HT1080 (cell line): ENCODE results near the gene ADAM10. TPM values are rescaled to one million over a fixed set of nuclear protein-coding genes. Genes with fewer than 3 reads are reported as not detected.

Experiments
- DNase-seq: peaks from one replicate; pipeline ENCODE4 v3.0.0-alpha.2; 2015; ENCODE audit warnings: low read depth
- total RNA-seq: library from RNA; depleted of rRNA; stranded (reverse); fragments of >200 nt; shearing (Covaris generic); gene quantifications from 2 replicates; pipeline ENCODE4 v1.2.3, GENCODE V29; 2014

ADAM10 gene
- total RNA-seq, 1 experiment from 2014 or later: 135 TPM

DNA sequence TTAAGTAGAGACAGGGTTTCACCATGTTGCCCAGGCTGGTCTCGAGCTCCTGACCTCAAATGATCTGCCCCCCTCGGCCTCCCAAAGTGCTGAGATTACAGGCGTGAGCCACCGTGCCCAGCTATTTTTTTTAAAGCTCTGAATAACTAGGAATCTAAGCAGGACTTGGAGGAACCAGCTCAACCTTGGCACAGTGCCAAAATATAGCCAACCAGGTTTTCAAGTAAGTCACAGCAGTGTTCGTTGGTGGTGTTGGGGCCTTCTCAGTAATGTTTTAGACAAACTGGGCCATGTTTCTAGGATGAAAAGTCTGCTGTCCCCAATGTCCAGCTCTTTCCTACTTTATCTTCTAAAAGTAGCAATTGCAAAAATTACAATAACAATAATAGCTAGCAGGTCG lies 6.4 kb upstream of the ADAM10 start:
- no peak for DNase-seq

DNA sequence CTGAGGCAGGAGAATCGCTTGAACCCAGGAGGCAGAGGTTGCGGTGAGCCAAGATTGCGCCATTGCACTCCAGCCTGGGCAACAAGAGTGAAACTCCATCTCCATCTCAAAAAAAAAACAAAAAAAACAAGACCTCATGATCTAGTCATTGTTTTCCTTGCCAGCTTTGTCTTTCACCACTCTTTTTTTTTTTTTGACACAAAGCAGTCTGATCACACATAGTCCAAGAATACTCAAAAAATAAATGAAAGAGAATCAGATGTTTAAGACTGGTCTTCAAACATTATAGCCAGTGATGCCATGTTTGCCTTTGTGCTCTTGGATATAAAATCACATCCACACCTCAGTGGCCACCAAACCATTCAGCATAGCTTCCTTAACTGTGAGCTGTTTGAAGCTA lies 5.8 kb upstream of the ADAM10 start:
- DNase-seq: no peak

DNA sequence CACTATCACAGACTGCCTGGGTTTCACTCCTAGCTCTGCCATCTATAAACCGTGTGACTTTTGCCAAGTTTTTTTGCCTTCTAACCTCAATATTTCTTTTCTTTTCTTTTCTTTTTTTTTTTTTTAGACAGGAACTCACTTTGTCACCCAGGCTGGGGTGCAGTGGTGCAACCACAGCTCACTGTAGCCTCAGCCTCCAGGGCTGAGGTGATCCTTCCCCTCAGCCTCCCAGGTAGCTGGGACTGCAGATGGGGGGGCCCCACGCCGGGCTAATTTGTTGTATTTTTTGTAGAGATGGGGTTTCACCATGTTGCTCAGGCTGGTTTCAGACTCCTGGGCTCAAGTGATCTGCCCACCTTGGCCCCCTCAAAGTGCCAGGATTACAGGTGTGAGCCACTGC lies 3.2 kb upstream of the ADAM10 start:
- no peak for DNase-seq

GRCh38 chr15:58748852-58749531 lies 515 bp downstream of the ADAM10 start:
- peak; percentile 33 for DNase-seq

GRCh38 chr15:58748040-58748851 lies 1.3 kb downstream of the ADAM10 start:
- no peak for DNase-seq

- no peak for DNase-seq
Observed at GRCh38 chr15:58746174-58746573, 3.3 kb downstream of the ADAM10 start.

GRCh38 chr15:58742819-58743502 lies 6.5 kb downstream of the ADAM10 start:
- no peak for DNase-seq

DNA sequence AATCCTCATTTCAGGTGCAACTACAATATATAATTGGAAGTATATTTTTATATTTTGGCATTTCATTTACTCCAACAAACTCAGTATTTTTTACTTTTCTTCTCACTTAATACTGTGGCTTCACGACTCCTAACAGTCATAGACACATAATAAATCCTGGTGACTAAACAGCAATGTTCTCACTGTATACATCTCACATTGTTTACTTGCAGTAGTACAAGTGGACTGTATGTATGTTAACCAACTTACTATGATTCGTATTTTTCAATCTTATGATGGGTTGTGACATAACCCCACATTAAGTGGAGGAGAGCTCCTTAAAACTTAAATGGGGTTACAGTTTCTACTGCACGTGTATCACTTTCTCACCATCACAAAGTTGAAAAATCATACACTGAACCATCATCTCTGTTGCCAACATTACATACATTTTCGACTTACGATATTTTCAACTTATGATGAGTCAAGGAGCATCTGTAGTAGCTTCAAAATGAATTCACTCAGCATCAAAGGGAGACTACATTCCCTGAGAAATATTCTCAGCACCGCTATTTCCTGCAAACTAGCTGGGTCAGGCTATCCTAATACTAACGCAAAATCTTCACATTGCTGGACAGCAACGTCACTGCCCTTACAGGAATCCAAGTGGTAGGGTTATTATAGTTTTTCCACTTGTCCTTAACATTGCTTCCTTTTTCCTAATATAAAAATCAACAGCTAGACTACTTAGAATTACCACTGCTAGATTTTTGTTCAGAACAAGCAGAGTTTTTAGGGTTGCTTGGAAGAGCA lies 7.3 kb downstream of the ADAM10 start:
- peak; percentile 8 for DNase-seq

- no peak for DNase-seq
Observed at GRCh38 chr15:58741032-58741431, 8.5 kb downstream of the ADAM10 start.

- DNase-seq: no peak
Observed at GRCh38 chr15:58740436-58740835, 9.1 kb downstream of the ADAM10 start.

DNA sequence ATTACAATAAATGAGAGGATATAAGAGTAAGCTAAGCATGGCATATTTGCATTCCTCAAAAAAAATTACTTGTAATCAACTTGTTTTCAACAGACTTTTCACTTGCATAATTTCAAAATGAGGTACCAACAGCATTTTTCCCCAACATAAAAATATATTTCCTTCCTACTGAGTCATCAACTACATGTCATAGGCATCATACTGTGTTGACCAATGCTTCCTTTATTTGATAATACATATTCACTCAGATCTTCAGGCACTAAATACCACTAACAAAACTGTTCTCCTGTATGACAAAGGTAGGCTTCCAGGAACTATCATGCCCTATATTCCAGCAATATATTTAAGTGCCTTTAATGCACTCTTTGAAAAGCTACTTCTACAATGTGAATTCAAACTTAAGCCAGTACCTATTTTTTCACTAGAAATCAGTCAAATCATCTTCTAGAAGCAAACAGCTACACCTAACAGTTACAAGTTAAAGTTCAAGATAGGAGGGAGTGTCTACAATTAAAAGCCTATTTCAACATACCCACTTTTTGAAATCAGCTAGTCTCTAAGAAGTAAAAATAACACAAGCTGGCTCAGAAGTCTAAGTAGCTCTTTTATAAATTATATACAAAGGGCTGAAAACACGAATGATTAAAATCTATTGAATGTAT lies 11.3 kb downstream of the ADAM10 start:
- peak; percentile 38 for DNase-seq

- DNase-seq: no peak
Observed at GRCh38 chr15:58737298-58737697, 12.2 kb downstream of the ADAM10 start.

GRCh38 chr15:58736018-58736643 lies 13.4 kb downstream of the ADAM10 start:
- DNase-seq: no peak

DNA sequence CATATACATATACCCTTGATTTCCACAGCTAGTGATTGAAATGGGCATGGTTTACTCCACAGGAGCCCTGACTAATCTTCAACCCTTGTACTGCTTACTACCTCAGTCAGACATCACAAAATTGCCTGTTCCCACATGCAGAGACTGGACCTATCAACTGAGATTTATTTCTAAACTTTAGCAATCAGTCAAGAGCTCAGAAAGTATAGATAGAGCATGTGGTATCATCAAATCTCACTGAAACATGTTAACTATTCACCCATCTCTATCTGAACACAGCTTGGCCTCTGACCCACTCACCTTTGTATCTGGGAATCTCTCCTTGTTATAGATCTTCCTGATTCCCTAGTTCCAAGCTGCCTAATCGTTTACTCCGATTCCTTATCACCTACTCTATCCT lies 14.6 kb downstream of the ADAM10 start:
- no peak for DNase-seq

DNA sequence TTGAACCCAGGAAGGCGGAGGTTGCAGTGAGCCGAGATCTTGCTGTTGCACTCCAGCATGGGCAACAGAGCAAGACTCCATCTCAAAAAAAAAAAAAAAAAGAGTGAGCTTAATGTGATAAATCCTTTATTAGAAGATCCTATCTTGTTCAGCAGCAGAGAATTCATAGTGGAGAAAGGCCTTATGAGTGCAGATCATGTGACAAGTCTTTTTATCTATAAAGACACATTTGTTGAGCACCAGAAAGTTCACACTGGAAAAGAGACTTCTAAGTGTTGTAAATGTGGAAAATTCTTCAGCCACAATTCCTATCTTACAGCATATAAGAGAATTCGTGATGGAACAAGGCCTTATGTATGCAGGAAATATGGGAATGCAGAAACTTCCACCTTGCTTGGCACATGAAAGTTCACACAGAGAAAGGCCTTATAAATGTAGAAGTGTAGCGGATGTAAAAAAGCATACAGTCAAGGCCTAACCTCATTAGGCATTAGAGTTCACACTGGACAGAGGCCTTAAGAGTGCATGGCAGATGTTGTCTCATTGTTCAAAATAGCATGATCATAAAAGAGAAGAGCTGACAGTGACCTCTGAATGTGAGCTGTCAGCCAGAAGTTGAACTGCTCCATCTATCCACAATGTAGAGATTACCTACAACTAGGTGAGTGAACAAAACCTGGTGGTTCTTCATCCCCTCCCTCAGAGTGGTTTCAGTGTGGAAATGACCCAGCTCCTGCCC lies 16.7 kb downstream of the ADAM10 start:
- DNase-seq: no peak

DNA sequence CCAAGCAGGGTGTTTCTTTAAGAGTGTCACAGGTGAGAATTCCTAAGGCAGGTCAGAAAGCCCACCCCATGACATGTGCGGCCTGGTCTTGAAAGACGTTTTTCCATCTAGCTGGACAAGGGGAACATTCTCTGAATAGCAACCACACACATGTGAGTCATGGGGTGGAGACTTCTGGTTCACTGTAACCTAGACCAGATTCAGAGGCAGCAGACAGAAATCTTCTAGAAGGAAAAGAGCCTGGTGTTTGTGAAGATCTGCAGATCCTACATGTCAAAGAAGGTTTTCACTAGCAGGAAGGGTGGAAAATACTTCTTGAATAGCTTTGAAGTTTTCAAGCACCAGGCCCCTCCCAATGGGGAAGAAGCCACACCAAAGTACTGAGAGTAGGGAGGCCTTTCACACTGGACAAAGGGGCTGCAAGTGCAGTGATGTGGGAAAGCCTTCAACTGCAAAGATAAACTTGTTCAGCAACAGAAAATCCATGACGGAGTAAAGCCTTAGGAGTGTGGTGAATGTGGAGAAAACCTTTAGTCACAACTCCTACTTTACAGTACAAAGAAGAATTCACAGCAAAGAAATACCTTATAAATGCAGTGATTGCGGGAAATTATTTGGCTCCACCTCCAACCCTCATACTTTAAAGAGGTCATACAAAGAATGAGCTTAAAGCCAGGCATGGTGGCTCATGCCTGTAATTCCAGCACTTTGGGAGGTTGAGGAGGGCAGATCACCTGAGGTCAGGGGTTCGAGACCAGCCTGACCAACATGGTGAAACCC lies 17.6 kb downstream of the ADAM10 start:
- DNase-seq: peak; percentile 87

DNA sequence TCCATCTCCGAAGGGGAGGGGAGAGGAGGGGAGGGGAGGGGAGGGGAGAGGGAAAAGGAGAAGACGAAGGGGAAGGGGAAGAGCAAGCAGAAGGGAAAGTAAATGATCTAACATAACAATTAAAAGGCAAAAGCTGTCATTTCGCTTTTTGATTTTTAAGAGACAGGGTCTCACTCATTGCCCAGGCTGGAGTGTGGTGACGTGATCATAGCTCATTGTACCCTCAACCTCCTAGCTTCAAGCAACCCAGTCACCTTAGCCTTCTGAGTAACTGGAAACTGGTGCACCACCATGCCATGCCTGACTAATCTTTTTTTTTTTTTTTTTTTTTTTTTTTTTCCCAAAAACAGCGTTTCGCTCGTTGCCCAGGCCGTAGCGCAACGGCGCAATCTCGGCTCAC lies 22.6 kb downstream of the ADAM10 start:
- no peak for DNase-seq

GRCh38 chr15:58724466-58724865 lies 25.0 kb downstream of the ADAM10 start:
- DNase-seq: no peak

- no peak for DNase-seq
Observed at GRCh38 chr15:58717357-58717756, 32.1 kb downstream of the ADAM10 start.
